ENCODE results near the gene OR52N1. TPM values are rescaled to one million over a fixed set of nuclear protein-coding genes. Genes with fewer than 3 reads are reported as not detected.

Gene OR52N1
- total RNA-seq, 2 donors from 2014 or later = not detected

DNA sequence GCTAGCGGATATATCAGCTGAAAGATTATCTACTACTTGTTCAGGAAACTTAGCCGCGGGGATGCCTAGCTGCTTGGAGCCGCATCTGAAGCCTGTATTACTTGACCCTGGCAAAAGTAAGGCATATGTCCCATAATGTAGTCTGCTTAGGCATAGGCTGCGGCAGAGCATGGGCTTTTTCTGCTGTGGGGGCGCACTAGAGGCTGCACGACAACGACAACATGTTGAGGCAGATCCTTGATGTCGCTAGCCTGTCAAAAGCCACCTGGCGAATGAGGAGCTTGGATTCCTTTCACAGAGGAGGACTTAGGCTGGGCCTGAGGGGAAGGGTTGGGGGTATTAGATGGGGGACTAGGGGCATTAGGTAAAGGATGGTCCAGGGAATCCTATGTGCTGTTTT lies 16.5 kb upstream of the OR52N1 start:
- Histone ChIP-seq H3K4me3 (no peak overlapping the region), H3K9me3 (no peaks in the 10 kb centered on the region), H3K36me3 (replicated peaks in 1 of 2; ENCODE audit: insufficient read depth in 1 of 2, low read depth in 2 of 2) (no peaks in the 10 kb centered on the region), H3K4me1 (peaks cover 11% of the 10 kb centered on the region), H3K27me3 (peaks cover 0 to 3% of the 10 kb centered on the region in 2 donors), H3K27ac (no peak overlapping the region)
- no peak for TF ChIP-seq POLR2A (IDR thresholded peaks at IDR 0.05)
- TF ChIP-seq, protein P1, sequence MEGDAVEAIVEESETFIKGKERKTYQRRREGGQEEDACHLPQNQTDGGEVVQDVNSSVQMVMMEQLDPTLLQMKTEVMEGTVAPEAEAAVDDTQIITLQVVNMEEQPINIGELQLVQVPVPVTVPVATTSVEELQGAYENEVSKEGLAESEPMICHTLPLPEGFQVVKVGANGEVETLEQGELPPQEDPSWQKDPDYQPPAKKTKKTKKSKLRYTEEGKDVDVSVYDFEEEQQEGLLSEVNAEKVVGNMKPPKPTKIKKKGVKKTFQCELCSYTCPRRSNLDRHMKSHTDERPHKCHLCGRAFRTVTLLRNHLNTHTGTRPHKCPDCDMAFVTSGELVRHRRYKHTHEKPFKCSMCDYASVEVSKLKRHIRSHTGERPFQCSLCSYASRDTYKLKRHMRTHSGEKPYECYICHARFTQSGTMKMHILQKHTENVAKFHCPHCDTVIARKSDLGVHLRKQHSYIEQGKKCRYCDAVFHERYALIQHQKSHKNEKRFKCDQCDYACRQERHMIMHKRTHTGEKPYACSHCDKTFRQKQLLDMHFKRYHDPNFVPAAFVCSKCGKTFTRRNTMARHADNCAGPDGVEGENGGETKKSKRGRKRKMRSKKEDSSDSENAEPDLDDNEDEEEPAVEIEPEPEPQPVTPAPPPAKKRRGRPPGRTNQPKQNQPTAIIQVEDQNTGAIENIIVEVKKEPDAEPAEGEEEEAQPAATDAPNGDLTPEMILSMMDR (IDR thresholded peaks at IDR 0.05) = no peak
- no peak for DNase-seq
- WGBS, 2 donors = 62 to 67% methylated on average over 10 of the region's 10 CpGs
- no peak for ATAC-seq
- intact Hi-C loops (cut with DNase I) = loop anchor here (10.0 kb wide), 2 partner anchors 323 to 683 kb away; partner anchors contain the start of gene OR52D1

DNA sequence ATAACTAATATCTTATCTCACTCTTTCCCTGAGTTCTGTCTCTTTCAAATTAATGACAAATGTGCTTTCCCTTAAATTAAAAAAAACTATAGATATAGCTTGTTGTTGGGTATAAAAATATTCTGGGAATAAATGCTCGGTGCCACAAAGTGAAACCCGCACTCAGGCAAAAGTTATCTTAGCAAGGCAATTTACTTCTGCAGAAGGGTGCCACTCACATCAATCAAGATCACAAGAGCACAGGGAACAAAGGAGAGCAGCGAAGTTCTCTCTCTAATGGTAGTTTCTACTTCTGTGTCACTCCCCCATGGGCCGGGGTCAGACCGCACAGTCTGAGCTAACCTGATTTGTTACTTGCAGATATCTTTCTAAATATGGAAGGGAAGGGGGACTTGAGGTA lies 12.9 kb upstream of the OR52N1 start:
- Histone ChIP-seq H3K4me1 (peaks cover 7% of the 10 kb centered on the region), H3K4me3 (no peak overlapping the region), H3K36me3 (replicated peaks in 1 of 2; ENCODE audit: insufficient read depth in 1 of 2, low read depth in 2 of 2) (no peaks in the 10 kb centered on the region), H3K9me3 (no peaks in the 10 kb centered on the region), H3K27me3 (no peaks in the 10 kb centered on the region), H3K27ac (no peak overlapping the region)
- intact Hi-C loops (cut with DNase I) = loop anchor here (10.0 kb wide), 2 partner anchors 319 to 679 kb away; partner anchors contain the start of gene OR52D1
- ATAC-seq (no peak), DNase-seq (no peak)
- TF ChIP-seq POLR2A (IDR thresholded peaks at IDR 0.05) = no peak
- TF ChIP-seq, protein P1 (IDR thresholded peaks at IDR 0.05) = no peak
- WGBS, 2 donors = 86 to 89% methylated on average over 5 of the region's 5 CpGs

DNA sequence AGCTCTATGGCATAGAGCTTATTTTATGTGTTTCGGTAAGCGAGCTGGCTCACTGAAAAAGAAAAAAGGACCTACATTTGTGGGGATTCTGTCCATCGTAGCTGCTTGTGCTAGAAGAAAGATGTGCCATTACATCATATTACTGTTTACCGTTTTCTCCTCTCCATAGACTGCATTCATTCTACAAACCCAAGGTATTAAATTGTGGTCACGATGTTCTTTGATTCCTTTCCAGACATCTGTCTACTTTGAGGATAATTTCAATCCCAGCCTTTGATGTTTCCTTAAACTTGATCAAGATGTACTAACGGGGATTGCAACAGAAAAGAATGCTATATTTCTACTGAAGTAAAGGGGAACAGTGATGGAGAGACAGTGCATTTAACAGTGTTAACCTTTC lies 5.5 kb upstream of the OR52N1 start:
- Histone ChIP-seq H3K27me3 (no peaks in the 10 kb centered on the region), H3K27ac (no peak overlapping the region), H3K4me1 (no peaks in the 10 kb centered on the region), H3K36me3 (replicated peaks in 1 of 2; ENCODE audit: insufficient read depth in 1 of 2, low read depth in 2 of 2) (no peaks in the 10 kb centered on the region), H3K4me3 (no peak overlapping the region), H3K9me3 (no peaks in the 10 kb centered on the region)
- WGBS, 2 donors = 70 to 73% methylated on average over 6 of the region's 6 CpGs
- intact Hi-C loops (cut with DNase I) = no loop called here
- DNase-seq (no peak), ATAC-seq (no peak)
- TF ChIP-seq, protein P1 (IDR thresholded peaks at IDR 0.05) = no peak
- no peak for TF ChIP-seq POLR2A (IDR thresholded peaks at IDR 0.05)

DNA sequence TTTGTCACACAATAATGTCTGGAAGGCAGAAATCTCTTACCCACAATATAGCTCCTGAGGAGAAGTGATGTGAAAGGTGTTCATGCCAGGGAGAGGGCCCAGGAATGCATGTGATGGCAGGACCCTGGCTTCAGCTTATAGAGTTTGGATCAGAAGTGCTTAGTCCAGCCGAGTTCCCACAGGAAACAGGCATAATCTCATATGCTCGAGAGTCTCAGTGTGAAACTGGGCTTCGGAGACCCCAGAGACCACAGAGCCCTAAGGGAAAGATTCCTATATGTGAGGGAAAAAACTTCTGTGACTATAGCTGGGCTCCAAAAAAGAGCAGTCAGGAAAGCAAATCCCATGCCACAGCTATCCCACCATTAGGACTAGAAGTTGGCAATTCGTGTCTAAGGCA lies 7.8 kb downstream of the OR52N1 start, which contains the start of gene OR52N5:
Gene OR52N5 (minus strand): TSS at position 101 of the 400 bp plus-strand sequence. CDS start 4,721 bp downstream, outside the sequence.
- intact Hi-C loops (cut with DNase I) = no loop called here
- DNase-seq (no peak), ATAC-seq (no peak)
- Histone ChIP-seq H3K27me3 (no peaks in the 10 kb centered on the region), H3K4me3 (no peak within 1 kb of the TSS), H3K4me1 (no peaks in the 10 kb centered on the region), H3K36me3 (replicated peaks in 1 of 2; ENCODE audit: insufficient read depth in 1 of 2, low read depth in 2 of 2) (no peaks in the 10 kb centered on the region), H3K9me3 (no peaks in the 10 kb centered on the region), H3K27ac (no peak within 1 kb of the TSS)
- TF ChIP-seq, protein P1 (IDR thresholded peaks at IDR 0.05) = no peak
- TF ChIP-seq POLR2A (IDR thresholded peaks at IDR 0.05) = no peak
- 33 to 41% methylated on average over 4 of the region's 4 CpGs for WGBS, 2 donors

GRCh38 chr11:5767056-5767455 lies 24.0 kb downstream of the OR52N1 start:
- Histone ChIP-seq H3K9me3 (no peaks in the 10 kb centered on the region), H3K36me3 (replicated peaks in 1 of 2; ENCODE audit: insufficient read depth in 1 of 2, low read depth in 2 of 2) (no peaks in the 10 kb centered on the region), H3K27ac (no peak overlapping the region), H3K4me1 (no peaks in the 10 kb centered on the region), H3K27me3 (no peaks in the 10 kb centered on the region), H3K4me3 (no peak overlapping the region)
- WGBS, 2 donors = 10 to 19% methylated on average over 1 of the region's 1 CpG
- intact Hi-C loops (cut with DNase I) = no loop called here
- ATAC-seq (no peak), DNase-seq (no peak)
- TF ChIP-seq, protein P1 (IDR thresholded peaks at IDR 0.05) = no peak

Measured in body of pancreas (tissue), 4 donors.